Mucosa of descending colon (tissue), 3 donors: ENCODE measurements around the gene CD55. TPM values are rescaled to one million over a fixed set of nuclear protein-coding genes. Genes with fewer than 3 reads are reported as not detected.
A peak's percentile ranks its signal among the peaks of the same experiment; 100 is the strongest.

Experiments
- ATAC-seq: fragments of 200-7000 bp; cut with Tn5 transposase; one replicate; pipeline ENCODE4 v1.9.1; 2020; ENCODE audit warnings: mild to moderate bottlenecking, moderate library complexity
- DNase-seq, 3 donors: peaks; one replicate each; pipeline ENCODE4 v3.0.0-alpha.2; 2020
- H3K36me3 ChIP-seq: fragments of 200-600 bp; one replicate; pipeline ENCODE4 v1.8.0; 2021; ENCODE audit warnings: low read depth, mild to moderate bottlenecking
- H3K4me1 ChIP-seq: fragments of 200-600 bp; one replicate; pipeline ENCODE4 v1.8.0; 2021; ENCODE audit warnings: low read depth, mild to moderate bottlenecking
- H3K4me3 ChIP-seq: fragments of 200-600 bp; one replicate; pipeline ENCODE4 v1.8.0; 2021; ENCODE audit warnings: mild to moderate bottlenecking
- H3K9me3 ChIP-seq: fragments of 200-600 bp; one replicate; pipeline ENCODE4 v1.8.0; 2021; ENCODE audit warnings: mild to moderate bottlenecking
- CTCF ChIP-seq: fragments of 200-600 bp; IDR thresholded peaks from one replicate; pipeline ENCODE4 v1.8.0; 2022; ENCODE audit warnings: antibody characterized with exemption, mild to moderate bottlenecking
- intact Hi-C, 2 donors: fragments of 100-400 bp; cut with DNase I in 1 of 2; cut with micrococcal nuclease in 1 of 2; formaldehyde crosslinking; loops; one replicate each; pipeline versions ENCODE4 v1.11.0 to v1.11.1; 2022; cut with DNase I, micrococcal nuclease
- total RNA-seq, 3 donors: library from RNA; stranded (reverse); fragmentation: NEBNext Ultra II Directional in 2 of 3; extraction: Animal tissue kit (Norgen Biotek cat#: 25700) in 2 of 3; gene quantifications; one replicate each; pipeline versions ENCODE4 v1.2.1 to v1.2.4, GENCODE V29; 2021 to 2023
- donor health status: DM: no; HTN: no; CAD: no; lungs with moderate emphysema.
- donor health status: DM: no; HTN: no; CAD: no.
- donor health status: DM: no; HTN: yes; CAD: no.

The CD55 gene
- total RNA-seq, 3 donors from 2014 or later, result 40.1 to 53.0 (median 50.8) TPM

DNA sequence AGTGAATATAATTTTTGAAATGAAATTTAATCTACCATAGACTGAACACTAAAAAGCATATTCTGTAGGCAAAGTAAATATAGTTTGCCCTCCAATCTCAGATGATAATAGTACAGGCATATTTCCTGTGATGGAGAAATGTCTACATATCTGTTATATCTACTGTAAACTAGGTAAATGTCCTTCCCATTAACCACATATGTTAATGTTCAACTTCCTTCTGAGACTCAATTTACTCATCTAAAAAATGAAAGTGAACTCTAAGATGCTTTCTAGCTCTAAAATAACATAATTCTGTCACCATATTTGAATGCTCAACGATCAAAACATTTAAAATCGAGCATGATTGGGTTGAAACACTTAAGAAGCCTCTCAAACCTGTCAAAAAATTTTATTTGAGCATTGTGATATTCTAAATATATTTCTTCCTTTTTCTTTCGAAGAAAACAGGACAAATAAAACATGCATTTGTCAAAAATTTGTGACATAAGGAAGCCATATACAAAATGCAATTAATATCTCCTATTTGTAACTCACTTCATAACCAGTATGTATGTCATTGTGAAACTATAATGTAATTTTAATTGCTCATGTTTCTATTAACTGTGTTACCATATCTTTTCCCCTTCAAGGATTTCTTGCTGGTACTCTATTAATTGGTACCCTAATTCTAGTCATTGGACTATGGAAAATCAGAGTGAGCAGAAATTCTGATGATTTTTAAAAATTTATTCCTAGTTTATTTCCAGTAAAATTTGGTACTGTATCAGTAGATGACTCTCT lies 34.2 kb downstream of the CD55 start:
- H3K4me3 ChIP-seq, result no peak overlapping the region
- no peaks in the 10 kb centered on the region for H3K9me3 ChIP-seq
- no peak for TF ChIP-seq CTCF
- H3K36me3 ChIP-seq, result no peaks in the 10 kb centered on the region
- ATAC-seq (no peak), DNase-seq (no peak)
- H3K4me1 ChIP-seq, result no peaks in the 10 kb centered on the region
- intact Hi-C loops, result no loop called here

DNA sequence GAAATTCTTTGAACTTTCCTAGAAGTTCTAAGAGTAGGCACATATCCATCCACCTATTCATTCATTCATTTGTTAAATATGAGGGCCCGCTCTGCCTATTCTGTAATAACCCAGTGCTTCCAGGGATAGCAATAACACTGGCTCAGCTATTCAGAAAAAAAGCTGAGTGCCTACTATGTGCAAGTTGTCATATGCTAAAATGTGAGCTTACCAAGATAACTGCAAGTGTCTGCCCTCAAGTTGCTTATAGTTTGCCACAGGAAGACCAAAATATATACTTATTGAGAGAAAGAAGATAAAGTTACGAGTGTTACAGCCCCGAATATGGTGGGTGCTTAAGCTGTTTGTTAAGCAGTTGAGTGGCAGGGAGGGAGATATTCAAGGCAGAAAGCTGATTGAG lies 39.6 kb downstream of the CD55 start:
- TF ChIP-seq CTCF, result no peak
- intact Hi-C loops, result no loop called here

DNA sequence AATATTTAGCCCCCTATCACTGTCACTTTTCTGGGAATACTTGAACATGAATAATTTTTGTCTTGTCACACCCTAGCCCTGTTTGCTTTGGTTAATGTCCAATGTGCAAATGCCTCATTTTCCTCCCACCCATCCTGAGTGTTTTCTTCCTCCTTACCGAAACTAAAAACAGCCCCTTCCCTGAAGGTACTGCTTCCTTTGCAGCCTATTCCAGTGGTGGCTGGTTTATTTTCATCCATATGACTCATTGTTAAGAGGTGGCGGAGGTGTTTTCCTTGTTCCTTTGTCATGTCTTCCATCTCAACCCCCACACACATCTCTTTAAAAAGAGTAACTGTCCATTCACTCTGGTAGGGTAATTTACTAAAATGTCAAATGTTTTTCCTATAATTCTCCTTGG lies 40.4 kb downstream of the CD55 start:
- no peaks in the 10 kb centered on the region for H3K4me1 ChIP-seq
- intact Hi-C loops, result no loop called here
- TF ChIP-seq CTCF, result no peak
- H3K4me3 ChIP-seq, result no peak overlapping the region
- ATAC-seq, result no peak
- no peaks in the 10 kb centered on the region for H3K9me3 ChIP-seq
- no peak for DNase-seq
- no peaks in the 10 kb centered on the region for H3K36me3 ChIP-seq

More for the DNA sequence above, 39.6 kb downstream of the CD55 start:
- no peaks in the 10 kb centered on the region for H3K36me3 ChIP-seq
- no peaks in the 10 kb centered on the region for H3K4me1 ChIP-seq
- ATAC-seq (no peak), DNase-seq (no peak)
- H3K4me3 ChIP-seq, result no peak overlapping the region
- H3K9me3 ChIP-seq, result no peaks in the 10 kb centered on the region

DNA sequence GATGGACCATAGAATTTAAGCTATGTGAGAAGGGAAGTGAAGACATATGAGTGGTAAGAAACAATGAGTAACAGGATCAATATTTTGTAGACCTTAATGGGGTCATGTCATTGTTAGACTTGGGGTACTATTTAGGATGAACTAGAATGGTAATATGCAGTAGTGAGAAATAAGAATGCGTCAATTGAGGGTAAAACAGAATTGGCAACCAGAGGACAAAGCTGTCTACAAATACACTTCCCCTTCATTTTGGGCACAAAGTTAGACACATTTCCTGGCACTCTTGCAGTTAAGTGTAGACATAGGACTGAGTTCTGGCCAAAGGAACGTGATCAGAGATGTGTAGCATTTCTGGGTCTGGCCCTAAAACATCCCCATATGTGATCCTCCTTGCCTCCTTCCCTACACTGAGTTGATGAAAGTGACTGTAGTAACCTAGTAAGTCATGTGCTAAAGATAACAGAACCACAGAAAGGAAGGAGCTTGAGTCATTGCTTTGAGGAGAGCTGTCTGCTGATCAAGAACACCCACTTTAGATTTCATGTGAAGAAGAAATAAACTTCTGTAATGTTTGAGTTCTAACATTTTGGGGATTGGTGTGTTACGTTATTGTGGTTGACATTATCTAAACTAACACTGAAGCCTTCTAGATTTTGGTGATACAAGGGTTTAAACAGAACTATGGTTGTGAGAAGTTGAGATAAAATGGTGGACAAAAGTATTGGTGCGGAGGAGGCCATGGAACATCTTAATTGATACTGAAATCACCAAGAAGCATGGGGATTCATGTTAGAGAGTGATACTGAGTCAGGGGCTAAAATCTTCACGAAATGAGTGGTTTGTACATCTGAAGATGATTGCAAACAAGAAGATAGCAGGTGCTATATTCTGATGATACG lies 41.7 kb downstream of the CD55 start:
- Histone ChIP-seq H3K36me3 (no peaks in the 10 kb centered on the region), H3K4me3 (no peak overlapping the region), H3K4me1 (no peaks in the 10 kb centered on the region), H3K9me3 (no peaks in the 10 kb centered on the region)
- DNase-seq, result no peak
- intact Hi-C loops, result no loop called here
- ATAC-seq, result peak; percentile 56
- TF ChIP-seq CTCF, result no peak

DNA sequence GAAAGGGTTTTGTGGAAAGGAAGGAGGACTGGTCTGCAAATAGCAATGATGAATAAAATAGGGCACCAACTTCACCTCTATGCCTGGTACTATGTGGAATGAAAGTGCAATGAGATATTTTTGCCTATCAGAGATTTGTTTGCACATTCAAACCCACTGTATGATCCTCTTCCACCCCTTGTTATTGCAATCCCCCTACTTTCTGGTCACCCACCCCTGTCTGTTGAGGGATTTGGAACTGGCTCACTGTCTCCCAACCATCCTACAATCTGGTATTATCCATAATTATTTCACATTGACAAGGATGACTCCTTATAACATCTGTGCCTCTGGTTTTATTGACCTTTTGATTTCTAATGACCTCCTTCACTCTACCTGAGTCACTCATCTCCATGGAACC lies 42.4 kb downstream of the CD55 start:
- no peaks in the 10 kb centered on the region for H3K4me1 ChIP-seq
- no peak for DNase-seq
- H3K9me3 ChIP-seq, result no peaks in the 10 kb centered on the region
- TF ChIP-seq CTCF, result no peak
- no peaks in the 10 kb centered on the region for H3K36me3 ChIP-seq
- H3K4me3 ChIP-seq, result no peak overlapping the region
- ATAC-seq, result peak; percentile 8
- intact Hi-C loops, result no loop called here
